PC-3 (cell line): ENCODE data around the gene TTC39B.

Source experiments
- EZH2 ChIP-seq: fragments of 300-600 bp; sonication (generic); IDR thresholded peaks from one replicate; pipeline ENCODE4 v1.6.1; 2017; ENCODE audit warnings: antibody characterized with exemption, mild to moderate bottlenecking, low read length; ENCODE audit not compliant: unreplicated experiment
- EZH2phosphoT487 ChIP-seq: fragments of 300-600 bp; sonication (generic); IDR thresholded peaks from 2 replicates; pipeline ENCODE4 v1.6.1; 2018; ENCODE audit warnings: mild to moderate bottlenecking, antibody characterized with exemption, low read length, borderline replicate concordance
- TF ChIP-seq, protein P1 (sequence below): fragments of 300-600 bp; sonication (generic); conservative IDR thresholded peaks from 2 replicates; pipeline ENCODE4 v1.5.1; 2017; ENCODE audit warnings: antibody characterized with exemption, low read depth, mild to moderate bottlenecking, low read length

DNA sequence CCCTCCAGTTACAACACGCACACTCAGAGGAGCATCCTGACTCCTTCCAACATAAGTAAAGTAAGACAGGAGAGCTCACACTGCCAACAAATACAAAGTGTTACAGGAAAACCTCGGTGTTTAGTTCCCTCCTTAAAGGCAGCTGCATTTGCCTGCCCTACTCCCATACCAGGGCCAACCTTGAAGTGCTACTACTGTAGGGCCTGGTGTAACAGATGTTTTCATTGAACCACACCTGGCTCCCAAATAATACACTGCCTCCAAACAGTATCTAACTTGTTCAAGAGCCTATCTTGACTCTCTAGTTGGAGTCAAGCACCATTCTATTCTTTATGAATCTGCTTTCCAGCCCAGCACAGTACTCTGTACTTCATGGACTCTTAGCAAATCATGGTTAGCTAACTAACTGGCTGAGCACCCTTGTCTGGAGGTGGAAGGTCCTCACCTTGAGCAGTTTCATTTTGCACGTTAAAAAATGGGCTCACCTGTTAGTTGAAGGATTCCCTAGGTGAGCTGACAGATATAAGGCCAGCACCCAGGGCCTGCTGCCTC, 34.6 kb downstream of the TTC39B start:
- TF ChIP-seq, protein P1, sequence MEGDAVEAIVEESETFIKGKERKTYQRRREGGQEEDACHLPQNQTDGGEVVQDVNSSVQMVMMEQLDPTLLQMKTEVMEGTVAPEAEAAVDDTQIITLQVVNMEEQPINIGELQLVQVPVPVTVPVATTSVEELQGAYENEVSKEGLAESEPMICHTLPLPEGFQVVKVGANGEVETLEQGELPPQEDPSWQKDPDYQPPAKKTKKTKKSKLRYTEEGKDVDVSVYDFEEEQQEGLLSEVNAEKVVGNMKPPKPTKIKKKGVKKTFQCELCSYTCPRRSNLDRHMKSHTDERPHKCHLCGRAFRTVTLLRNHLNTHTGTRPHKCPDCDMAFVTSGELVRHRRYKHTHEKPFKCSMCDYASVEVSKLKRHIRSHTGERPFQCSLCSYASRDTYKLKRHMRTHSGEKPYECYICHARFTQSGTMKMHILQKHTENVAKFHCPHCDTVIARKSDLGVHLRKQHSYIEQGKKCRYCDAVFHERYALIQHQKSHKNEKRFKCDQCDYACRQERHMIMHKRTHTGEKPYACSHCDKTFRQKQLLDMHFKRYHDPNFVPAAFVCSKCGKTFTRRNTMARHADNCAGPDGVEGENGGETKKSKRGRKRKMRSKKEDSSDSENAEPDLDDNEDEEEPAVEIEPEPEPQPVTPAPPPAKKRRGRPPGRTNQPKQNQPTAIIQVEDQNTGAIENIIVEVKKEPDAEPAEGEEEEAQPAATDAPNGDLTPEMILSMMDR = no peak
- TF ChIP-seq EZH2 (no peak), EZH2phosphoT487 (no peak)
